Left ventricle myocardium inferior (tissue), 1 donor: ENCODE results near the gene MAP3K4. TPM values are rescaled to one million over a fixed set of nuclear protein-coding genes. Genes with fewer than 3 reads are reported as not detected.

ENCODE experiments used
- DNase-seq: peaks from one replicate; pipeline ENCODE4 v3.0.0-alpha.2; 2020
- H3K27ac ChIP-seq: fragments of 200-600 bp; replicated peaks from 2 replicates; pipeline ENCODE4 v1.8.0; 2021
- H3K27me3 ChIP-seq: fragments of 200-600 bp; 2 replicates; pipeline ENCODE4 v1.8.0; 2021; ENCODE audit warnings: low read depth
- H3K36me3 ChIP-seq: fragments of 200-600 bp; 2 replicates; pipeline ENCODE4 v1.8.0; 2021
- H3K4me1 ChIP-seq: fragments of 200-600 bp; 2 replicates; pipeline ENCODE4 v1.8.0; 2021
- H3K4me3 ChIP-seq: fragments of 200-600 bp; 2 replicates; pipeline ENCODE4 v1.8.0; 2021; ENCODE audit warnings: mild to moderate bottlenecking, moderate library complexity
- H3K9me3 ChIP-seq: fragments of 200-600 bp; replicated peaks from 2 replicates; pipeline ENCODE4 v1.8.0; 2021
- intact Hi-C: fragments of 100-400 bp; cut with micrococcal nuclease; formaldehyde crosslinking; loops from one replicate; pipeline ENCODE4 v1.11.0; 2022
- total RNA-seq: library from RNA; stranded (reverse); fragmentation: NEBNext Ultra II Directional; extraction: Animal tissue kit (Norgen Biotek cat#: 25700); gene quantifications from one replicate; pipeline ENCODE4 v1.2.1, GENCODE V29; 2021
- TF ChIP-seq, protein P1 (sequence below): fragments of 200-600 bp; IDR thresholded peaks from 2 replicates; pipeline ENCODE4 v1.8.0; 2021; ENCODE audit warnings: antibody characterized with exemption, mild to moderate bottlenecking, borderline replicate concordance
- donor health status: DM: no; HTN: yes; CAD: no; lungs with severe emphysema.

Gene MAP3K4
- total RNA-seq, 1 donor from 2014 or later, result 37.1 TPM

GRCh38 chr6:161151059-161151645 lies 159.6 kb downstream of the MAP3K4 start:
- intact Hi-C loops, result no loop called here
- Histone ChIP-seq H3K27me3 (no peaks in the 10 kb centered on the region), H3K27ac (no peak overlapping the region), H3K9me3 (no peaks in the 10 kb centered on the region), H3K4me1 (peaks cover 7% of the 10 kb centered on the region), H3K36me3 (peaks cover 6% of the 10 kb centered on the region), H3K4me3 (no peak overlapping the region)
- TF ChIP-seq, protein P1, sequence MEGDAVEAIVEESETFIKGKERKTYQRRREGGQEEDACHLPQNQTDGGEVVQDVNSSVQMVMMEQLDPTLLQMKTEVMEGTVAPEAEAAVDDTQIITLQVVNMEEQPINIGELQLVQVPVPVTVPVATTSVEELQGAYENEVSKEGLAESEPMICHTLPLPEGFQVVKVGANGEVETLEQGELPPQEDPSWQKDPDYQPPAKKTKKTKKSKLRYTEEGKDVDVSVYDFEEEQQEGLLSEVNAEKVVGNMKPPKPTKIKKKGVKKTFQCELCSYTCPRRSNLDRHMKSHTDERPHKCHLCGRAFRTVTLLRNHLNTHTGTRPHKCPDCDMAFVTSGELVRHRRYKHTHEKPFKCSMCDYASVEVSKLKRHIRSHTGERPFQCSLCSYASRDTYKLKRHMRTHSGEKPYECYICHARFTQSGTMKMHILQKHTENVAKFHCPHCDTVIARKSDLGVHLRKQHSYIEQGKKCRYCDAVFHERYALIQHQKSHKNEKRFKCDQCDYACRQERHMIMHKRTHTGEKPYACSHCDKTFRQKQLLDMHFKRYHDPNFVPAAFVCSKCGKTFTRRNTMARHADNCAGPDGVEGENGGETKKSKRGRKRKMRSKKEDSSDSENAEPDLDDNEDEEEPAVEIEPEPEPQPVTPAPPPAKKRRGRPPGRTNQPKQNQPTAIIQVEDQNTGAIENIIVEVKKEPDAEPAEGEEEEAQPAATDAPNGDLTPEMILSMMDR, result no peak
- no peak for DNase-seq

GRCh38 chr6:161151660-161152526 lies 160.3 kb downstream of the MAP3K4 start:
- Histone ChIP-seq H3K27me3 (no peaks in the 10 kb centered on the region), H3K36me3 (peaks cover 2% of the 10 kb centered on the region), H3K27ac (no peak overlapping the region), H3K4me1 (peaks cover 7% of the 10 kb centered on the region), H3K4me3 (no peak overlapping the region), H3K9me3 (peaks cover 6% of the 10 kb centered on the region)
- TF ChIP-seq, protein P1, result no peak
- no peak for DNase-seq
- intact Hi-C loops, result no loop called here

GRCh38 chr6:161152527-161152862 lies 160.9 kb downstream of the MAP3K4 start:
- intact Hi-C loops, result no loop called here
- no peak overlapping the region for H3K4me3 ChIP-seq
- peaks cover 8% of the 10 kb centered on the region for H3K36me3 ChIP-seq
- TF ChIP-seq, protein P1, result no peak
- H3K4me1 ChIP-seq, result peaks cover 7% of the 10 kb centered on the region
- peaks cover 11% of the 10 kb centered on the region for H3K9me3 ChIP-seq
- H3K27me3 ChIP-seq, result no peaks in the 10 kb centered on the region
- H3K27ac ChIP-seq, result no peak overlapping the region
- no peak for DNase-seq

DNA sequence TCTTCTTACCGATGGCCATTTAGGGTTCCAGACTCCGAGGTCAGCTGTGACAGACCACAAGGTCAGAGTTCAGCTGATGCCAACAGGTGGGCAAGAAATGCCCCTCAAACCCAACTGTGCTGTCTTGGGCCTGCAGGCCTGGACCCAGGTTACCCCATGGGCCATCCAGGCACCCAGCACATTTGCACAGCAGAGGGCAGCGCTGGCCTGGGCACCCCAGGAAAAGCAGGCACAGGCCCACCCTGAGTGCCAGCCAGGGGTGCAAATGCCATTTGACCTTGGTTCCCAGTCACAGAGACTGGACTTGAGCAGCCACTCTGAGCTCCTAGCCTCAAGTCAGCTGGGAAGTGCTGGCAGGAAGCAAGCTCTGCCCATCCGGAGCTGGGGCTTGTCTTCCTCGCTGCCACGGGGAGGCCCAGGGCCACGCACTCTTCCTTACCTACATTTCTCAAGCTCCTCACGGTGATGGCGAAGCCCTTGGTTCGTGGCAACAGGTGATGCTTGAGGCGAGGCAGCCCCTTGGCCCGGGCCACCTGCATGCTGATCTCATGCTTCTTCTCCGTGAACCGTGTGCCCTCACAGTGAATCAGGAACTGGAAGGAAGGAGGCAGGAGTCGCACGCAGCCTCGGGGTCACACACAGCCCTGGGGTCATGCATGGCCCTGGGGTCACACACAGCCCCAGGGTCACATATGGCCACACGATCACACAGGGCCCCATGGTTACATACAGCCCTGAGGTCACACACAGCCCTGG lies 161.5 kb downstream of the MAP3K4 start:
- Histone ChIP-seq H3K4me1 (peaks cover 7% of the 10 kb centered on the region), H3K27ac (no peak overlapping the region), H3K36me3 (peaks cover 10% of the 10 kb centered on the region), H3K4me3 (no peak overlapping the region), H3K27me3 (no peaks in the 10 kb centered on the region), H3K9me3 (peaks cover 11% of the 10 kb centered on the region)
- TF ChIP-seq, protein P1, result peak; percentile 50
- DNase-seq, result no peak
- intact Hi-C loops, result no loop called here

GRCh38 chr6:161153725-161154124 lies 162.2 kb downstream of the MAP3K4 start:
- H3K9me3 ChIP-seq, result peaks cover 11% of the 10 kb centered on the region
- no peaks in the 10 kb centered on the region for H3K27me3 ChIP-seq
- no peak overlapping the region for H3K4me3 ChIP-seq
- TF ChIP-seq, protein P1, result no peak
- intact Hi-C loops, result no loop called here
- H3K4me1 ChIP-seq, result peaks cover 7% of the 10 kb centered on the region
- no peak overlapping the region for H3K27ac ChIP-seq
- H3K36me3 ChIP-seq, result peaks cover 10% of the 10 kb centered on the region
- DNase-seq, result no peak
